DLD1 (cell line): ENCODE results near the gene ARHGEF7.

Experiments
- in situ Hi-C: cut with HindIII; loops from 2 replicates; pipeline ENCODE4 v1.10.0; 2017; ENCODE audit warnings: low sequenced_read_pairs

The ARHGEF7 gene

DNA sequence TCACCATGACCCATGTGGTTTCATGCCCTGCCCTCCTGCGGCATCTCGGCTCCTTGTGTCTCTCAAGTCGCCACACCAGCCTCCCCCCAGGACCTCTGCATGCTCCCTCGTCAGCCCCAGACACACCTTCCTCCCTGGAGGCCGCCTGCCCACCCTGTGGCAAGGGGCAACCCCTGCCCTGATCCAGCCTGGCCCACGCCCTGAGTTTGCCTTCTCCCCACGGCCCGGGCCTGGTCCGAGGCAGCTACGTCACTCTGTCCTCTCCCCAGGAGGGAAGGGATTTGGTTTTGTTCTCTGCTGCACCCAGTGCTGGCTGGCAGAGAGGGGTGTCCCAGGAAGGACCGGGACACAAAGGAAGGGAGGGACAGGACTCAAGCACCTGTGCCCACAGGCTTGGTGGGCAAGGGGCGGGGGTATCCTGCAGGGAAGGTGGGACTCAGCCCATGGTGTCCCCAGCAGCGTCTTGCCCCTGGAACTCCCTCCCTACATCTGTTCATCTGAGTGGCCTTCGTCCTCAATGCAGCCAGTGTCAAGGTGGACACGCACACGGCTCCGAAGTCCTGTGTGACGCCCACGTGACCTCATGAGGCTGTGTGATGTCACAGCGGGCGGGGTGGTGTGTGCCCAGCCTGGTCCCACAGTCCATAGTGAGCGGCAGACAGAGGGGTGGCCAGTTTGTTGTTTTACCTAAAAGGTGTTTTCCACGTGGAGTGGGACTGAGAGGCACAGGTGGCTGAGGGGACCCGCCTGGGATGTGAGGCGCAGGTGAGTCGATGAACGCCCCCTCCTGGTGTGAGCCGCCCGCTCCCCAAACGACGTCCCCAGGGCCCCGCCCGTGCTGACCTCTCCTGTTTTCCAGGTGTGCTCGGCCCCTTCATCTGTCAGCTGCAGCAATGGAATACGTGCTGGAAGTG is 205.1 kb downstream of the ARHGEF7 start, which contains the start of gene TEX29:
TEX29 (plus strand) TSS at position 645 of the 914 bp plus-strand sequence; CDS start at position 894, 249 bp downstream.
- in situ Hi-C loops: no loop called here

GRCh38 chr13:111322001-111322915 is 207.1 kb downstream of the ARHGEF7 start:
- in situ Hi-C loops: no loop called here

- in situ Hi-C loops: no loop called here
These were observed 207.8 kb downstream of the ARHGEF7 start for GRCh38 chr13:111322916-111323331.

DNA sequence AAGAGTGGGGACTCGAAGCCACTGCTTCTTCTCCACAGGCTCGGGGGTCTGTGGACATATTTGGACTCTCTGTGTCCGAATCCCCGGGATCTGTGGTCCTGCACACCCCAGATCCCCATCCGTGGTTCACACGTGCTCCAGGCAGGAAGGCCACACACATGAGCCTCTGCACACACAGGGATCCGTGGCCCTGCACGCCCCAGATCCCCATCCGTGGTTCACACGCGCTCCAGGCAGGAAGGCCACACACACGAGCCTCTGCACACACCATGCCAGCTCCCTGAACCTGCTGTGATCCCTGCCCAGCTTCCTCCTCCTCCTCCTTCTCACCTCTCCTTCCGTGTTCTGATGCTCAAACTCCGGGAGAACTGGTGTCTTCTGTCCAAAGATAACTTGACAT is 208.4 kb downstream of the ARHGEF7 start:
- in situ Hi-C loops: no loop called here

DNA sequence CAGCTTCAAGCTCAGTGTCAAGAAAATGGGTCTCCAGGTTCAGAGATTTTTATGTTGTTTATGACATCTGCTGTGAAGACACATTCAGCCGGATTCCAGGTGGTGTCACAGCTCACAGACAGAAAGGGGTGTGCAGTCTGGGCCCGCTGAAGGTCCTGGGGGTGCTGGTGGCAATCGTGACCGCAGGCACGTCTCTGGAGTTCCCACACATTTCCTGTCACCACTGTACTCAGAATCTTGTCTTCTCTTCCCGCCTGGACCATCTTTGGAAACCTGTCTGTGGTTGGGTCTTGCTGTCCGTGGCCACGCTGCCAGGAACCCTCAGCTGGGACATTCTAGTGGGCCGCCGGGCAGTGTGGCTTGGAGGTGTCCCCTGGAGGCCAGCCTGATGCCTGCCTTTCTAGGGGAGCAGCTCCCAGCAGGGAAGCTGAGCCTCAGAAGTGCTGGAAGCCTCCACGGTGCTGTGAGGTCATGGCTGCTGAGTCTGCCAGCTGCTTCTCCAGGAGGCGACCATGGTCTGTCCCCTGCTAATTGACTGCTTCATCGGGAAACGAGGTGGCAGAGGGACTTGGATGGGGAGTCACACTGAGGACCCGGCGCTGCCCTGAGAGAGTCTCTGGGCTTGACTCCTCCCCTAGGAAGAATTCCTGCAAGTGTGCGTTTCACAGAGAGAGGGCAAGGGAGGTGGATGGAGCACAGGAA is 209.0 kb downstream of the ARHGEF7 start:
- in situ Hi-C loops: no loop called here

DNA sequence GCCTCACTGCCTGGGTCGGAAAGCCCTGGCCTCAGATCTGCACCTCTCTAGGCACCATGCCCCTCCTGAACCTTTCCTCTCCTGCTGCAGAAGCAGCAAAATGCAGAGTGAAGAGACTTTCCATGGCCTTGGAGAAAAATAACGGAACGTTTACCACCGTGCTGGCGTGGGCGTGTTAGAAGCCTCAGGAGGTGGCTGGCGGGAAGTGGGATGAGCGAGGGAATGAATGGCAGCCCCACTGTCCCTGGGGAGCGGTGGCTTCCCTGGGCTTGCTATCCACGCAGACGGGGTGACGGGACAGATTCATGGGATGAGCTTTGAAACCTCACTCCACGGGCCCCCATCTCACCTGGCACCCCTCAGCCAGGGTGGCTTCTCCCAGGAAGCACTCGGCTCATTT is 209.6 kb downstream of the ARHGEF7 start:
- in situ Hi-C loops: no loop called here

GRCh38 chr13:111325146-111325890 is 210.2 kb downstream of the ARHGEF7 start:
- in situ Hi-C loops: no loop called here

GRCh38 chr13:111325941-111326620 is 211.0 kb downstream of the ARHGEF7 start:
- in situ Hi-C loops: no loop called here

DNA sequence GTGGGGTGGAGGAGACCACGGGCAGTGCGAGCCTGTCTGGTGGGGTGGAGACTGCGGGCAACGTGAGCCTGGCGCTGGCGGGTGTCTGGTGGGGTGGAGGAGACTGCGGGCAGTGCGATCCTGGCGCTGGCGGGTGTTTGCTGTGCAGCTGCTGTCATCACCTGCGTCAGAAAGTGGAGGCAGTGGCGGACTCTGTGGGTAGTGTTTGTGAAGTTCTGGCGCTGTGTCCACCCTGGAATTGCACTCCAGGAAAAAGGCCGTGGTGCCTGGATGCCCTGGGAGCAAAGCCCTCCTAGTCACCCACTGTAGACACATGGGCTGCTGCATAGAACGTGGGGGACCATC is 211.5 kb downstream of the ARHGEF7 start:
- in situ Hi-C loops: no loop called here

DNA sequence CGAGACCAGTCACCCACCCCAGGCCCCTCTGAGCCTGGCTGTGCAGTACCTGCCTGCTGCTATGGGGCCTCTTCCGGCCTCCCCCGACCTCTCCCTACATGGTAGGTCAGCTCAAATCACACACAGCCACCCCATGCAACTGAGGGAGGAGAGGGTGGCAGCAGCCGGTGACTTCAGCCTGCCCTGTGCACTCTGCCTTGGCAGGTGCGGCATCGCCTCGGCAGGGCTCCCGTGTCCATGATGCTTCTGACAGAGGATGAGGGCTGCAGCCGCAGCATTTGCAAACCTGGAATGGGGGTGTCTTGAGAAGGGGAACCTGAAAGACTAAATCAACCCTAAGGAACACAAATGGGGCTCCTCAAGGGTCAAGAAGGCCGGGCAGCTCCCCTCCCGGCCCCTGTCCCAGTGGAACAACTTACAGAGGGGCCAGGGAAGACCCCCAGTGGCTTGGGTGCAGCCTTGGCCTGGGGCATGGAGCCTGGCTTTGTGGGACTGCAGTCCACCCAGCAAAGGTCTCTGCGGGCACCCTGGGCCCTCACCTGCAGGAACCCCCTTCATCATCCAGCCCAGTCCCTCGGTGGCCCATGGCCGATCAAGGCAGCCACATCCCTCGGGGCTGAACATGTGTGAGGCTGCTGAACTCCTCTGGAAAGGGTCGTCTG is 212.0 kb downstream of the ARHGEF7 start:
- in situ Hi-C loops: no loop called here

GRCh38 chr13:111327730-111328573 is 212.8 kb downstream of the ARHGEF7 start:
- in situ Hi-C loops: no loop called here

DNA sequence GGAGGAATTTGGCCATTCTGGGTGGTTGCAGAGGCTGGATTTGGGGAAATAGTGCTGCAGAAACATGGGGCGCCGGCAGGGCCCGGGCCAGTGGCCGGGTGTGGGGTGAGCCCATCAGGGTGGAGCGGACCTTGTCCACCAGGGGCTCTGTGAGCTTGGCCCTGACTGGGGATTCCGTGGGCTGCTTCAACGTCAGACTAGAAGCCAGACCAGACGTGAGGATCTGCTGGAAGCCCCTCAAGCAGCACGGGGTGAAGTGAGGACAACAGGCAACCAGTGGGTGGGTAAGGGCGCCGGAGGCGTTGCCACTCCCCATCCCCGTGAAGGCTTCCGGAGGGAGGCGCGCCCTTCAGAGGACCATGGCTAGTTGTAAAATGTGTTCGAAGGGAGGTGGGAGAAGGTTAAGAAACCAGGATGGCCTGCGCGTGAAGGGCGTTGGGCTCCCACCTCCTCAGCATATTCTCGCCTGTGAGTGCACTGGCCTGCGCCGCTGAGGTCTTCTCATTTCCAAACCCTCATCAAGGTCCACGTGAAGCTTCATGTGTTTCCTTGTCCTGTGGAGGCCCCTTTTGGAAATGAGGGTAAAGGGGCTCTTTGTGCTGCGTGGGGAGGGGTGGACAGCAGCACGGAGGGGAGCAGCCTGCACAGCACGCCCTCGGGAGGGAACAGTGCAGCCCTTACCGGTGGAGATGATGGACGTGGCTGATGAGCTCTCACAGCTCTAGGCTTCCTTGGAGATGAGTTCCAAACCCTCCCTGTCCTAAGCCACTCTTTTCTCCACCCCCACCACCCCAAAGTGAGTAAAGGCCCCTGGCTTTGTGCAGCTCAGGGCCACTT is 213.7 kb downstream of the ARHGEF7 start:
- in situ Hi-C loops: no loop called here

DNA sequence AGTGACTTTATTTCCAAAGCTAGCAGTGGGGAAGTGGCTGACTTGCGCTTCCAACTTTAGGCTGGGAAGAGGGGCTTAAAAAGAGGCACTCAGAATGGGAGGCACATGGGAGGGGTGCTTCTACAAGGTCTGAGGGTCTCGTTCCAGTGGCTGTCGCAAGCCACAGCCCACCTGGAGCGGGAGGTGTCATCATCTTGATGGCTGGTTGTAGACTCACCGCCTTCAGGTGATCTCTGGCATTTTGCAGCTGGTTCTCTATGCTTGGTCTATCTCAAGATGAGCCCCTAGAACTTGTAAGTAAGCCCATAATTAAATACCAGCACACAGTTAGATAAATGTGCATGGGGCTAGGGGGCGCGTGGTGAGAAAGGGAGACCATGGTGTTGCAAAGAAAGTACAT is 214.5 kb downstream of the ARHGEF7 start:
- in situ Hi-C loops: no loop called here

DNA sequence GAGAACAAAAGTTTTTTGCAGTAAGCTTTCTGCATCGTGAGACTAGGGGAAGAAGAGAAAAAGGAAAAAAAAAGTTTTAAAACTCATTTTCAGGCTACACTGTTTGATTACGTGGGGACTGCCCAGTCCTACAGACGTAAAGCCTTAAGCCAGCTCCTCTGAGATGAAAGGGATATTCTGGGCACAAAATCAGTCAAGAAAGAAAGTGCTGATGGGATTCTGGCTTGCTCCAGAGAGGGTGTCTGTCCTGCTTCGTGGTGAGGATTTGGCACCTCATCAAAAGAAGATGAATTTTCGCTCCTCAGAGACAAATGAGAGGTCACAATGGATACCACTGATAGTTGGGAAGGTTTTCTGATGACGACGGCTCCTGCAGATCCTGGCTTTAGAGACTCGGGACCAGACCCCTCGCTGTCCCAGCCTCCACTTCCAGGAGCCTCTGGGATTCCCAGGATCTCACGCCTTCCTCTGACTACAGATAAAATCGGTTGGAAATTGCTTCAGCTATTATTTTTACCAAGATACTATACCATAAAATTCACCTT is 215.0 kb downstream of the ARHGEF7 start:
- in situ Hi-C loops: no loop called here

- in situ Hi-C loops: no loop called here
These were observed 220.2 kb downstream of the ARHGEF7 start for GRCh38 chr13:111335298-111335697.

GRCh38 chr13:111336666-111337065 is 221.6 kb downstream of the ARHGEF7 start:
- in situ Hi-C loops: no loop called here

DNA sequence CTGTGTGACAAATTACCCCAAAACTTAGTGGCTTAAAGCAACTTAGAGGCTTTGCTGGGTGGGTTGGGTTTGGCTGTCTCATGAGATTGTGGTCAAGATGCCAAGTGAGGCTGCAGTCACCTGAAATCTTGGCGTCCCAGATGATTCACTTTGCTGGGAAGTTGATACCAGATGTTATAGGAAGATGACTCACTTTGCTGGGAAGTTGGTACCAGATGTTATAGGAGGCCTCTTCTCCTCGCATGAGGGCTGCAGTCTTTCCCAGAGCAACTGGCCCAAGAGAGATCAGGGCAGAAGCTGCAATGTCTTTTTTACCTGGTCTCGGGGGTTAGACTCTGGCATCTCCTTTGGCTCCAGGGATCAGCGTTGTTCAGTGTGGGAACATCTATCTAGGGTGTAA is 222.1 kb downstream of the ARHGEF7 start:
- in situ Hi-C loops: no loop called here
